WTC11 (cell line): ENCODE data around the gene NFAM1.

Source experiments
- CBFB ChIP-seq: sonication (generic); formaldehyde crosslinking; IDR thresholded peaks from 2 replicates; pipeline ENCODE4 v1.8.1; 2022; ENCODE audit warnings: mild to moderate bottlenecking, low read depth, missing genetic modification reagents
- CTCF ChIP-seq: fragments of 200-600 bp; IDR thresholded peaks from 2 replicates; pipeline ENCODE4 v1.8.0; 2022; ENCODE audit warnings: antibody characterized with exemption
- E2F4 ChIP-seq: sonication (generic); formaldehyde crosslinking; IDR thresholded peaks from 2 replicates; pipeline ENCODE4 v1.8.1; 2022; ENCODE audit warnings: low read depth, mild to moderate bottlenecking, moderate library complexity, missing genetic modification reagents, borderline replicate concordance
- ELF4 ChIP-seq: sonication (generic); formaldehyde crosslinking; IDR thresholded peaks from 2 replicates; pipeline ENCODE4 v1.8.1; 2022; ENCODE audit warnings: low read depth, mild to moderate bottlenecking, moderate library complexity, missing genetic modification reagents
- MAX ChIP-seq: sonication (generic); formaldehyde crosslinking; IDR thresholded peaks from 2 replicates; pipeline ENCODE4 v1.8.0; 2022; ENCODE audit warnings: mild to moderate bottlenecking, missing genetic modification reagents
- NR2C2 ChIP-seq: sonication (generic); formaldehyde crosslinking; IDR thresholded peaks from 2 replicates; pipeline ENCODE4 v1.8.0; 2022; ENCODE audit warnings: mild to moderate bottlenecking, missing genetic modification reagents
- SMAD4 ChIP-seq: sonication (generic); formaldehyde crosslinking; IDR thresholded peaks from 2 replicates; pipeline ENCODE4 v1.8.0; 2022; ENCODE audit warnings: mild to moderate bottlenecking, missing genetic modification reagents
- SP1 ChIP-seq: sonication (generic); formaldehyde crosslinking; conservative IDR thresholded peaks from 2 replicates; pipeline ENCODE4 v1.8.1; 2022; ENCODE audit warnings: missing genetic modification reagents
- USF2 ChIP-seq: sonication (generic); formaldehyde crosslinking; IDR thresholded peaks from 2 replicates; pipeline ENCODE4 v1.8.1; 2023; ENCODE audit warnings: mild to moderate bottlenecking, missing genetic modification reagents, moderate library complexity
- ZNF281 ChIP-seq: sonication (generic); formaldehyde crosslinking; IDR thresholded peaks from 2 replicates; pipeline ENCODE4 v1.8.0; 2023; ENCODE audit warnings: mild to moderate bottlenecking, missing genetic modification reagents

- TF ChIP-seq CTCF: no peak
- no peak for TF ChIP-seq ELF4
- TF ChIP-seq SP1 (CRISPR knock-in tag): no peak
- no peak for TF ChIP-seq ZNF281 (CRISPR knock-in tag)
- no peak for TF ChIP-seq MAX
- no peak for TF ChIP-seq USF2 (CRISPR knock-in tag)
- TF ChIP-seq SMAD4 (CRISPR knock-in tag): no peak
- no peak for TF ChIP-seq CBFB (CRISPR knock-in tag)
- no peak for TF ChIP-seq NR2C2 (CRISPR knock-in tag)
- TF ChIP-seq E2F4 (CRISPR knock-in tag): no peak
Measured at GRCh38 chr22:42436404-42436803, 4.2 kb upstream of the NFAM1 start.
